DMS153 (cell line): ENCODE measurements around the gene TUT7.
"Not testable (repeated sequence)": the region's sequence is repeated elsewhere in the genome, so short reads cannot be mapped to it uniquely, and the experiment has no call there.

Experiments used
- DNase-seq: peaks from one replicate; lab custom pipeline; 2025; lab: John Stamatoyannopoulos, UW

TUT7 gene

DNA sequence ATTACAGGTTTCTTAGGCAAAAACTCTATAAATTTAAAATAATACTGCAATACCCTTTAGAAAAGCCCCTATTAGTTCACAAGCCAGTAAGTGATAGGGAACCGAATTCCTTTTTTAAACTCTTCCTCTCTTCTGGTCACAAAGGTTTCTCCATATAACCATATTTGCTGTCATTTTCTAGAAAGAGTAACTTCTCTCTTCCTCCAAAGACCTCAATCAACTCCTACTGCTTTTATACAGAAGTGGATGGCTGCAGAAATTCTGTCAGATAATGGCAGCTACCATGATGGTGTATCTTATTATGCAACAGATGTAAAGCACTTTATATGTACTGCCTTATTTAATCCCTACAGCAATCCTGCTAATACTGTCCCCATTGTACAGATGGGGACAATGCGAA lies 6.2 kb downstream of the TUT7 start:
- no peak for DNase-seq

DNA sequence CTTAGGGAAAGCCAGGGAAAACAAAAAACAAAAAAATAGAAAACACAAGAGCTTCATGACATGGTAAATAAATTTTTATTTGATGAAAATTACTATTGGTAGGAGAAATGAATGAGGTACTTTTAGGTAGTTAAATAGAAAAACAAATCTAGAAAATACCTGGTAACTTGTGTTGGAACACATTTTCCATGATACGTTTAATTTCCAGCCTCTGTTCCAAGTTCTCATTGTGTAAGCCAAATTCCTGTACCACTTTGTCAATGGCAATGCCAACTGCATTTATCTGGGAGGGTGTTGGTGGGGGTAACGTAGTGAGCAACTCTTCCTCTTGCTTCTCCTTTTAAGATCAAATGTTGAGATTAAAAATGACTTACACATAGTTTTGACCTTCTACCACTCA lies 9.4 kb downstream of the TUT7 start:
- no peak for DNase-seq

DNA sequence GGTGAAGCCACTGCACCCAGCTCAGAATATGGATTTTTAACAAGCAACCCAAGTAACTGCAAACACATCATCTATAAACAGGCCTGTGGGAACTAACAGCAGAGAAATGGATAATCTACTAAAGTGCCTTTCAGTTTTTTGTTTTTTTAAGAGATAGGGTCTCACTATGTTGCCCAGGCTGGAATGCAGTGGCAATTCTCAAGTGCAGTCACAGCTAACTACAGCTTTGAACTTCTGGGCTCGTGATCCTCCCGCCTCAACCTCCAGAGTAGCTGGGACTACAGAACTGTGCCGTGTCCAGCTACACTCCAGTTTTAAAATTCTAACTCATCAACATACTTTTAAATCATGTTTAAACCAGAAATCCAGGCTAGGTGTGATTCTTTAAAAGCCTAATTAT lies 11.9 kb downstream of the TUT7 start:
- DNase-seq = no peak

DNA sequence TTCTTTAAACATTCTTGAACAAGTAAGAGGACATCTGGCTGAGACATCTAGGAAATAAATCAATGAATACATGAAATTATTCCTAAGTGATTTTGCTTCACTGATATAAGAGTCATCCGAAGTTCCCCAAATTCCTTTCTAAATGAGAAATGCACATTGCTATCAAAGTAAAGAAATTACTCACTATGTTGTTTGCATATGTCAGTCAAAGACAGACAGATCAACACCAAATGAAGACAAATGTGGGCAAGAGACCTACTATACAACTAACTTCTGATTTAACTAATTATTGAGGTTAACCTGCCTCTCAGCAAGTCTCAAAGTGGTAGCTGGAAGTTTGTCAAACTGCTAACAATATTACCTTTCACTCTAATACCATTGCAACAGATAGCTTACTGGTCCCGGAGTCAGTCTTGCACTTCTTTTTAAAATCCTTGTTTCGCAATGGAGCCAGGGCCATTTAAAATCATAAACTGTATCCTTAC lies 13.2 kb downstream of the TUT7 start:
- DNase-seq = no peak

DNA sequence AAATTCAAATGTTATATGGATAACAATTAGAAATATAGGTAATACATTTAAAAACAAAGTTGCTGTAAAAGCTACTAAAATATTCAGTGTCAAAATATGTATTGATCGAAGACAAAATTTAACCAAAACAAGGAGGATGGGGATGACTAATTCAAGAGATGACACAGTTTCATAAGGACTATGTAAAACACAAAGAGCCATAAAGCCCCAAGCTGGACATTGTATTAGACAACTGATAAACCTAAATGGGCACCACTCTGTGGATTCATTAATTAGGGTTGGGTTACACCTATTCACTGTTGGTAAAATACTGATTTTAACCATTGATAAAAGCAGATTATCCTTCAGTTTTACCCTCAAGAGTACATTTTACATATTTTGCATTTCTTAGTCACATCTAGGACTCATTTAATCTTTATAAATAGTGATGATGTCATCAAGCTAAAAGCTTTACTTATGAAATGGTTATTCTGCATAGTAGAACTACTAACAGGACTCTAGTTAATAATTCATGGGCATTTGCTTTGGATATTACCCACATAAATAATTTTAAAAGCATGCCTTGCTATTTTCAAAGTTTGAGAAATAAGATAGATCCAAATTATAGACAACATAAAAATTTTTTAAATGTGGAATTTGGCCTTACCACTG lies 13.7 kb downstream of the TUT7 start:
- DNase-seq = no peak

DNA sequence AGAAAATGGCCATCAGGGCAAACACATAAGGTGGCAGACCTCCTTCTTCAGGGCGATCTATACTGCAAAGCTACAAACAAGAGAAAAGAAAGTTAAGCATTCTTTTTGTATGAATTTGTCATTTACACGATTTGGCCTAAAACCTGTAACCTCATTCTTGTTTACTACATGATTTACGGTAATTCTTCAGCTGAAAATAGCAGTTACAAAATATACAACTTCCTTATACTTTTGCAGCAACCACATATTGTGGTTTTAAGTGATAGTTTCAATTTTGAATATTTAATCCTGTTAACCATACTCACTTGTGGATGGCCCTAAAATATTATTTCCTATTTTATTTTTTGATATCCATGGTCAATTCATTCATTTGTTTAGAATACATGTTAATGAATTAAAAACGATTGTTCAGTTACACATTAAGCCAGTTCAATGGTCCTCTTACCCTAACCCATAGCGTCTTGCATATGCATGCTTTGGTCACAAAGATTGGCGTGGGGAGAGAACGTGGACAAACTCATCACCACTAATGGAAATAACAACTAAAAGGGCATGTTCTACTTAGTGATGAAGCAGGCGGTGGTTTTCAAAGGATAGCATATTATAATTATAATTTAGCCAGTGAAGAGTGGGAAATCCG lies 16.6 kb downstream of the TUT7 start:
- DNase-seq = no peak

DNA sequence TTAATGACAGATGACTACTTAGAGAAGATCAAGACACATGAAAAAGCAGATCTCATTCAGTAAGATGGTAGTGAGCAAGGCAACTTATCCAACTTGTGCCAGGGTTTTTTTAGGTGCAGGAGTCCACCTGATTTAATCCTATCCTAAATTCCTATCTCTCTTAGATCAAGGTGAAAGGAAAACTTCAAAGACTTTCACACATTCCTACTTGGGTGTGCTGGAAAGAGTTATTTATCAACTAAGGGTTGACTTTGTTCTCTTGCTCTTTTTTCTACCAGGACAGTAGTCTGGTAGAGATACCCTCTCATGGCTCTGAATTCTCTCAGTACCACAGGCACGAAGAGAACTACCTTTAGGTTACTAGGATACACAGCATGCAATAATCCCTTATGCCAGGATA lies 18.2 kb downstream of the TUT7 start:
- no peak for DNase-seq

DNA sequence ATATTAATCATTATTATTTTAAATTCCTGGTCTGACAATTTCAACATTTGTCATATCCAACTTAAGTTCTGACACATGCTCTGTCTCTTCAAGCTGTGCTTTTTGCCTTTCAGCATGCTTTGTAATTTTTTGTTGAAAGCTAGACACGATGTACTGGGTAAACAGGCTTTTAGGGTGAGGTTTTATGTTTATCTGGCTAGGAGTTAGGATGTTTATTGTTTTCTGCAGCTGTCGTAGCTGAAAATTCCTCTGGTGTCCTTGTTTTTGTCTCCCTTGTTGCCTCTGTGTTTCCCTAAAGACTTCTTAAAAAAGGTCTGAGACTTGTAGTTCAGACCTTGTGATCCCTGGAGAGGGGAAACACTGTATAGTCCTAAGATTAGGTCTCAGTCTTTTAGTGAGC lies 20.6 kb downstream of the TUT7 start:
- no peak for DNase-seq

DNA sequence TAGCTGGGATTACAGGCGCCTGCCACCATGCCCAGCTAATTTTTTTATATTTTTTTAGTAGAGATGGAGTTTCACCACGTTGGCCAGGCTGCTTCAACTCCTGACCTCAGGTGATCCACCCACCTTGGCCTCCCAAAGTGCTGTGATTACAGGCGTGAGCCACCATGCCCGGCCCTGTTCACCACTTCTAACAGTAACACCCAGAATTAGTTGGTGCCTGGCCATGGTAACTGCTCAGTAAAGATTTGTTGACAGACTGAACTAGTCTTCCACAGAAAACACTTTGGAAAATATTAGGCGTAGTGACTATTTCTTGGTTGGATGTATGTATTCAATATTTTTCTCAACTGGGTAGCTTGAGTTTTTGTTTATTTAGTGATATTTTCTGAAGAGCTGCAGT lies 24.0 kb downstream of the TUT7 start:
- DNase-seq = no peak

DNA sequence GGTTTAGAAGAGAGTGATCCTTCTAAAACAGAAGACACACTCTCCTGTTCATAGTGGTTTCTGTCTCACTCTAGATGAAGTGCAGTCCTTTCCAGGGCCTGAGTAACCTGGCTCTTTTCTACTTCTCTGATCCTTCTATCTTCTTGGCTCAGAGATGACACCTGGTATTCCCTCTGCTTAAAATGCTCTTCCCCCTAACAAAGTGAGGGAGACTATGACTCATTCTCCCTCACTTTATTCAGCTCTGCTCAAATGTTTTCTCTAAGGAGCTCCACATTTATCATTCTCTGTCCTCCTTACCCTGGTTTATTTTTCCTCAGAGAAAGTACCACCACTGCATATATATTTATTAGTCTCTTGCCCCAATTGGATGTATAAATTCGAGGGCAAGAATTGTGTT lies 24.6 kb downstream of the TUT7 start:
- no peak for DNase-seq

DNA sequence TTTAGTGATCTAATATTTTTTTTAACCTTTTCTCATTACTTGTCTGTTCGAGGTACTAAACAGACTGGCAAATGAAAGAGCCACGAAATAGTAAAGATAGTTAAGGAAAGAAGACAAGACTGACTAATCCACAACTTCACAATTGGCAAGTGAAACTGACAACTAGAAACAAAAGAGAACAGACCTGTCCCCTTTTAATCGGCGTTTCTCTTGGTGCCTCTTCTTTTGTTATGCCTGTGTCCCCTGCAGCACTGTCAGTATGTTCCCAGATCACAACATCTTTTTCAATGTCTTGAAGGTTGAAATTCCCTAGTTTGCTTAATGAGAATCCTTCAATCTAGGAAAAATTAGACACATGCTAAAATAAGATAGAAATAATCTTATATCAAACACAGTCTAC lies 26.1 kb downstream of the TUT7 start:
- DNase-seq = no peak

DNA sequence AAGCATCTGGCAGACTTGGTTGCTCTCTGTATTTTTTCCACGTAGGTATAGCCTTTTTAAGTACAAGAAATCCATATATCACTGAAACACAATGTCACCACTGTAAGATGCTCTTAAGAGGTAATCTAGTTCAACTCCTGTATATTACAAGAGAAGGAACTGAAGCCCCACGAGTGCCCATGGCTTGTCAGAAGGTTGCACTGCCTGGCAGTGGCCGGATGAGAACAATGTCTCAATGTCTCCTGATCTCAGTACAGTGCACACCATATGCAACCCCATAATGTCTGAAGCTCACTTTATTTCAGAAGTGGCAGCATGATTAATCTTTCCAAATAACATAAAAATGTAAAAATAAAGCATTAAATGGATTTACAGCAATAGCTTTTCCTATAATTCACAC lies 27.7 kb downstream of the TUT7 start:
- no peak for DNase-seq

DNA sequence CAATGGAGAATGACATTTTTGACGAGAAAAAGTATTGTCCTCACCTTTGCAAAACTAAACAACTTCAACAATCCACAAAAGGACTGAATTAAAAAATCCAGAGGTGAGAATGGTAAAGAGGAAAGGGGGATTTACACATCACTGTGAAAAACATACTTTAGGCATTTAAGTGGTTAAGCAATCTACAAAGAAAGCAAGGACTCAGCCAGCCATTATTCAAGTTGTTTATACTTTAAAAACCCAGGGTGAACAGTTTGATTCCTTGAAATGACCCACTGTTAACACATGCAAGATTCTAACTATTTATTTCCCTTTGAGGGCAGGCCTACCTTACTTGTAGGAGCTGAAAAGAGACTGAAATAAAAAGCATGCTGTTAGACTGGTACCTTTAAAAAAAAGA lies 29.3 kb downstream of the TUT7 start:
- no peak for DNase-seq

DNA sequence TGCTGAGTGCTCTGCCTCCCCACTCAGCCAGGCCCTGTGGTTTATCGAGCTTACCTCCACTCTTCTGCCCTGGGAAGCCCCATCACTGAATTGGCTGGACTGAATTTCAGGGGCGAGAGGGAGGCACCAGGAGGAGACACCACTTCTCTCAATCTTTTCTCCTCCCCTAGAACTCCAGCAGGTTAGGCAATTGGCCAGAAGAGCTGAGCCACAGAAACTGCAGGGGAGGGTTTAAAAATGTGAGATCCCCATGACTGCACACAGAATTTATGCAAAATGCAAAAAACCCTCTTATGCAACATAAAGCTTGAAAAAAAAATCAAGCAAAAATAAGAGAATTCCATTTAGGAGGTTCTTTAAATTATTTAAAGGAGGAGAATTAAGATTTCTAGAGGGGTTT lies 29.9 kb downstream of the TUT7 start:
- no peak for DNase-seq

DNA sequence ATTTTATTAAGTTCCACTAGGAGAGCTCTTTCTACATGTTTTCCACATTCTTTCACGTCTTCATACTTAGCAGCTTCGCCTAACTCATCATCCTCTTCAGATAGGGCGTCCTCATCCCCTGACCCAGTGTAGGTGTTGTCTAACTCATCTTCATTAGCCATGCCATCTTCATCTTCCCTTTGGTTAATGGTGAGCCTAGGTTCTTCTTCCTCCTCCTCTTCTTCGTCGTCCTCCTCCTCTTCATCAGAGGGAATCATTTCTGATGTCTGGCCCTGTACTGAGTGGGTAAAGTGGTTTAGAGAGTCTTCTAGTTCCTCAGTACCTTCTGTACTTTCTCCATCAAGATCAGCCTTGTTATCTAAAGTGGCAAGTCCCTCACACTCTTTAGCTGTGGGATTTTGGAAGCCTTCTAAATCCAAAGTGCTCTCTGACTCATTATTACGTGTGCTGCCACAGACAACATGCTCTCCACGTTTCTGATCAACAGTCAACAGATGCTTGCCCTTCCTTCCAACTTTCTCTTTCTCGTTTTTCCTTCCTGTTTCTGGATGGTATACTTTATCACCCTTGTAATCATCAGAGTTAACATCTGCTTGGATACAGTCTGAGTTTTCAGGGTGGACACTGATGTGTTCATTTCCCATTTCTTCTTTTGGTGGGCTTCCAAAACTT lies 31.1 kb downstream of the TUT7 start:
- no peak for DNase-seq

DNA sequence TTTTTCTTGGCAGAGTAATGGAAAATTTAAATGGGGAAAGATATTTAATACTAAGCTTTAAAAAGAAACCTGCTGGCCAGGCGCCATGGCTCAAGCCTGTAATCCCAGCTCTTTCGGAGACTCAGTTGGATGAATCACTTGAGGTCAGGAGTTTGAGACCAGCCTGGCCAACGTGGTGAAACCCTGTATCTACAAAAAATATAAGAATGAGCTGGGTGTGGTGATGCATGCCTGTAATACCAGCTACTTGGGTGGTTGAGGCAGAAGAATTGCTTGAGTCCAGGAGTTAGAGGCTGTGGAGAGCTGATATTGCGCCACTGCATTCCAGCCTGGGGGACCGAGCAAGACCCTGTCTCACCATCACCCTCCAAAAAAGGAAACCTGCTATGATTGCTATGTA lies 32.8 kb downstream of the TUT7 start:
- DNase-seq = no peak

DNA sequence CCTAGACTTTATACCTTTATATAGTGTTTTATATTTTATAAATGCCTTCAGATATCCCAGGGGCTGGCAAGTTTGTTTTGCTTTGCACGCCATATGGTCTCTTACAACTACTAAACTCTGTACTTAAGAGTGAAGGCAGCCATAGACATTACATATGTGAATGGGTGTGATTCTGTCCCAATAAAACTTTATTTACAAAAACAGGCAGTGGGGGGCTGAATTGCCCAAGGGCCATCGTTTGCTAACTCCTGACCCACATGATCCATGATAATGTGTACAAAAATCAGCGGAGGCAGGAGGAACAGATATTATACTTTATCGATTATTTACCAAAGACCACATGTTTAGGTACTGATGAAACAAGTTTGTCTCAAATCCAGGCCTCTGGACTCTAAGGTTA lies 36.0 kb downstream of the TUT7 start:
- no peak for DNase-seq

DNA sequence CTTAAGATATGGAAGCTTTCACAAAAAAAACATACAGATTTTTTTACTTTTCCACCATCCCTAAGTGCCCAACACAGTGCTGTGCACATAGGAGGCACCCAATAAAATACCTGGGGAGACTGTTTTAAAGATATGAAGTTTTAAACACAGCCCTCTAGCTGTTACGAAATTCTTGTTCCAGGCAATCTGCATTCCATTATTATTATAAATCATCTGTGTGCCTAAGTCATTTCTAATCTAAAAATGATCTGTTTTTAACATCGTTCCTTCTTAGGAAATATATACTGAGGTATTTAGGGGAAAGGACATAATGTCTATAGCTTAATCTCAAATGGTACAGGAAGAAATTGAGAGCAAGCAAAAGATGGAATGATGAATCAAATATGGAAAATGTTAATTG lies 39.1 kb downstream of the TUT7 start:
- DNase-seq = no peak

DNA sequence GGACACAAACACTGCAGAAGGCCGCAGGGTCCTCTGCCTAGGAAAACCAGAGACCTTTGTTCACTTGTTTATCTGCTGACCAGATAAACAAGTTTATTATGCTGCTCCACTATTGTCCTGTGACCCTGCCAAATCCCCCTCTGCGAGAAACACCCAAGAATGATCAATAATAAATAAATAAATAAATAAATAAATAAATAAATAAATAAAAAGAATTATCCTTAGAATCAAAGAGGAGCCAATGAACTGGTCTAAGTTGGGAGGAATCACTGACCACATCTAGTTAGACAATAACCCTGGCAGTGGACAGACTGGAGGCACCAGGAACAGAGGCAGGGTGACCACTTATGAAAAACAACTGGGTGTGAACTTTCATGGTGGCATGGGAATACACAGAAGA lies 41.3 kb downstream of the TUT7 start:
- DNase-seq = not testable (repeated sequence)

DNA sequence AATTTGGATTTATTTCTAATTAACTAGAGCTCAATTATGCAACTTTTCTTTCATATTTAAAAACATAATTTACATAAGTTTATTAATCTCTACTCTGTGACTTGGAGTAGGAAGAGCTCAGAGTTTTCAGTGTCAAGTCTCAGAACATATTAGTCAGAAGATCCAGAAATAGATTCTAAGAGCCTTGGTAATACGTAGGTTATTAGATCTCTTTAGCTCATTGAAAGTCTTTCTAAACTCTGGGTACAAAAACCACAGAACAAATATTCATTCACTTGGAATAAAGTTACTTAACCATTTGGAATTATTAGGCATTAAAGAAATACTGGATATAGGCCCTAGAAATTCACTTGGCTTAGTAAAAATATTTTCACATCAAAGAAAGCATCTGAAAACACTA lies 45.5 kb downstream of the TUT7 start:
- DNase-seq = no peak

DNA sequence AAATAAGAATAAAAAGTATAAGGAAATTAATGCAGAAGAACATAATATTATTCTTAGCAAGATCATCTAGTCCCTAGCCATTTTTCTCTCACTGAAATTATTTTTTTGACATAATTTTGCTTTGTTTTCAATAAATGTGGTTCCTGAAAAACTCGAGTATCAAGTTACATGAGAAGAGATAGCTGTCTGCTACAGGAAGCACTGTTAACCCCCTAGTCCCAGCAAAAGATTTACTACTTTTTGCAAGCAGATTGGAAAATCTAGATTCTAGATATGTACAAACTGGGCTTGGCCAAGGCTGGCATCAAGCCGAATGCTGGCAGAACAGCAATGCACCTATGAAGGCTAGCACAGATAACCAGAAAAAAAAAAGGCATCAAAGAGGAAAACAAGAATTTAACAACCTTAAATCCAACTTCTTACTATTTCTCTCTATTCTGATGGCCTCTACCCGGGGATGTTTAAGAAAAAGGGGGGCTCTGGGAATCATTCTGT lies 49.9 kb downstream of the TUT7 start:
- DNase-seq = no peak

DNA sequence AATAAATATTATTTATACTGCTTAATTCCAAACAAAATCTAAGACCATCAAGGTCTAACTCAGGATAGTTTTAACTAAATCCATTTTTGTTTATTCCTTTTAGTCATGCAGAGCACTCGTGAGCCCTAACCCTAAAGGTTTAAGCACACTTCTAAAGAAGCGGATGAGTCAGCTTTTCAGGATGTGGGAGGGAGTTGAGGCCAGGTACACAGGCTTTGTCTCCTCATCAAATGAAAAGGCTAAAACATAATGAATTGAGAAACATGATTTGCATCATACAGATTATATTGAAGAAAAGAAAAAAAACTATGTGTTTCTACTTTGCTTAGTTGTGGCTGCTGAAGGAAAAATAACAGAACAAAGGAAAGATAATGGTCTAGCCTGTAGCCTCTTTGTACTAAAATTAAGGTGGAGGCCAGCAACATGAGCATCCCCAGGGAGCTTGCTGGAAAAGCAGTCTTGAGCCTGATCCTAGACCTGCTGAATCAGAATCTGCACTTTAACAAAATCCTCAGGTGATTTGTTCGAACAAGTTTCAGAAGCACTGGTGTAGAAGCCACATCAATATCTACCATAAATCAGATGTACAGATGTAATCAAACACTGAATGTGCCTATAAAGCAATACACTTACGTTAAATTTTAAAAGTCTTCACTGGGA lies 50.8 kb downstream of the TUT7 start:
- DNase-seq = no peak

DNA sequence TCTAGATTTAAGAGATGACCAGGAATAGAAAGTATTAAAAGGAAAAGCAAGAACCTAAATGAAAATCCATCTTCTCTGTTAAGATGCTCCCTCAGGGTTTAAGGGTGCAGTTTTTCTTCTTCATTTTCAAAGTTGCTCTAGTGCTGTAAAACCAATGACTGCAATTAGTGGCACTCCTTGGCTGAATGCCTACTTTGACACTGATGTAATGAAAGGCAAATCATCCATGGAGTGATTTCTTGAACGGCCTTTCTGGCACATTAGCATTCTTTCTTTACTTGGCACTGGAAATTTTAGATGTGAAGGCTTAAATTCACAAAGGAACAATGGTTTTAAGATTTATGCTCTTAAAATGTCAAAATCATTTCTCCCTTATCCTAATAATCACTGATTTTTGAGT lies 52.5 kb downstream of the TUT7 start:
- DNase-seq = no peak
